ENCODE measurements around the gene HEPACAM. TPM values are rescaled to one million over a fixed set of nuclear protein-coding genes. Genes with fewer than 3 reads are reported as not detected.

HEPACAM gene
- total RNA-seq, 1 donor from 2014 or later, result 0.14 TPM

DNA sequence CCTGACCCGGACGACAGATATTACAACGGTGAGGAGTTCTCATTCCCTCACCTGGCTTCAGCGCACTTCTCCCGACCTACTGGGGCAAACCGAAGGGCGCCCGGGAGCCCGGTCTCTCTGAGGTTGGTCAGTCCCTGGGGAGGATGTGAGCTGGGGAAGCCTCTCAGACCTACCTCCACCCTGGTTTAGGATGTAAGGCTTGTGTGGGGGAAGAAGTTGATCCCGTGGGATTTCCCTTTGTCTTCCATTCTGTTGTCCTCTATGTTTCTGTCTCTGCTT lies 58.3 kb downstream of the HEPACAM start:
- H3K4me1 ChIP-seq, result peaks cover 6% of the 10 kb centered on the region
- H3K4me3 ChIP-seq, result peak overlapping the region; percentile 69
- peaks cover 9% of the 10 kb centered on the region for H3K27me3 ChIP-seq
- TF ChIP-seq, protein P1, sequence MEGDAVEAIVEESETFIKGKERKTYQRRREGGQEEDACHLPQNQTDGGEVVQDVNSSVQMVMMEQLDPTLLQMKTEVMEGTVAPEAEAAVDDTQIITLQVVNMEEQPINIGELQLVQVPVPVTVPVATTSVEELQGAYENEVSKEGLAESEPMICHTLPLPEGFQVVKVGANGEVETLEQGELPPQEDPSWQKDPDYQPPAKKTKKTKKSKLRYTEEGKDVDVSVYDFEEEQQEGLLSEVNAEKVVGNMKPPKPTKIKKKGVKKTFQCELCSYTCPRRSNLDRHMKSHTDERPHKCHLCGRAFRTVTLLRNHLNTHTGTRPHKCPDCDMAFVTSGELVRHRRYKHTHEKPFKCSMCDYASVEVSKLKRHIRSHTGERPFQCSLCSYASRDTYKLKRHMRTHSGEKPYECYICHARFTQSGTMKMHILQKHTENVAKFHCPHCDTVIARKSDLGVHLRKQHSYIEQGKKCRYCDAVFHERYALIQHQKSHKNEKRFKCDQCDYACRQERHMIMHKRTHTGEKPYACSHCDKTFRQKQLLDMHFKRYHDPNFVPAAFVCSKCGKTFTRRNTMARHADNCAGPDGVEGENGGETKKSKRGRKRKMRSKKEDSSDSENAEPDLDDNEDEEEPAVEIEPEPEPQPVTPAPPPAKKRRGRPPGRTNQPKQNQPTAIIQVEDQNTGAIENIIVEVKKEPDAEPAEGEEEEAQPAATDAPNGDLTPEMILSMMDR (IDR thresholded peaks at IDR 0.05), result no peak
- no peaks in the 10 kb centered on the region for H3K36me3 ChIP-seq
- DNase-seq, result no peak
- H3K9me3 ChIP-seq, result no peaks in the 10 kb centered on the region
- no peak for ATAC-seq
- H3K27ac ChIP-seq, result no peak overlapping the region
- intact Hi-C loops (cut with DNase I), result no loop called here

DNA sequence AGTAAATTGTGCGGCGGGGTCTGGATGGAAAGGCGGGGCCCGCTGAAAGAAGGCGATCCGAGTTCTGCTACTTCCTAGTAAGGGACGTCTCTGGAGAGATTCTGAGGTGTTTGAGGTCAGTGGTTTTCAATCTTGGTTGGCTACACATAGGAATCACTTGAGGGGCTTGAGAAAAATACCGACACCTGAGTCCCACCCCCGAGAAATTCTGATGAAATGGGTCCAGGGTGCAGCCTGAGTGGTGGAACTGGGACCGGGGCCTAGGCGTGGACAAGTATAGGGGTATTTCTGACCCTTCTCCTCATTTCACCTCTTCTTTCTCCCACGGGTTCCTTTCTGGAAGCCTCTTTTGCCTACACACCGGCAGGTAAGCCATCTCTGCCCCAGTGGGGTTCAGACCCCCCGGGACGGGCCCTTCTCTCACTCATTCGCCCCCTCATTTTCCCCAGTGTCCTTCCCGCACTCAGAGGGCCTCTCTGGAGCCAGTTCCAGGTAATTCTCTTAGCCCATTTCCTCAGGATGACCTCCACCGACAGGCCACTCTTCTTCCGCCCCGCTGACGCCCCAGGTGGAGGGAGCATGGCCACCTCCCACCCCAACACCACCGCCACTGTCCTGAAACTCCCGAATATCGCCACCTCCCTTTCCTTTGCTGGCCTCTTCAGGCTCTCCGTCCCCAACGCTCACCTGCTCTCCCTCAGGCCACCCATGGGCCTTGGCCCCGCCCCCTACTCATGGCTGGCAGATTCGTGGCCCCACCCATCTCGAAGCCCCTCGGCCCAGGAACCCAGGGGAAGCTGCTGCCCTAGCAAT lies 58.8 kb downstream of the HEPACAM start:
- Histone ChIP-seq H3K27me3 (peaks cover 13% of the 10 kb centered on the region), H3K4me1 (peaks cover 6% of the 10 kb centered on the region), H3K9me3 (no peaks in the 10 kb centered on the region), H3K36me3 (no peaks in the 10 kb centered on the region), H3K27ac (peak overlapping the region; percentile 93), H3K4me3 (peak overlapping the region; percentile 69)
- TF ChIP-seq, protein P1 (IDR thresholded peaks at IDR 0.05), result no peak
- intact Hi-C loops (cut with DNase I), result no loop called here
- DNase-seq (peak; percentile 71), ATAC-seq (no peak)

DNA sequence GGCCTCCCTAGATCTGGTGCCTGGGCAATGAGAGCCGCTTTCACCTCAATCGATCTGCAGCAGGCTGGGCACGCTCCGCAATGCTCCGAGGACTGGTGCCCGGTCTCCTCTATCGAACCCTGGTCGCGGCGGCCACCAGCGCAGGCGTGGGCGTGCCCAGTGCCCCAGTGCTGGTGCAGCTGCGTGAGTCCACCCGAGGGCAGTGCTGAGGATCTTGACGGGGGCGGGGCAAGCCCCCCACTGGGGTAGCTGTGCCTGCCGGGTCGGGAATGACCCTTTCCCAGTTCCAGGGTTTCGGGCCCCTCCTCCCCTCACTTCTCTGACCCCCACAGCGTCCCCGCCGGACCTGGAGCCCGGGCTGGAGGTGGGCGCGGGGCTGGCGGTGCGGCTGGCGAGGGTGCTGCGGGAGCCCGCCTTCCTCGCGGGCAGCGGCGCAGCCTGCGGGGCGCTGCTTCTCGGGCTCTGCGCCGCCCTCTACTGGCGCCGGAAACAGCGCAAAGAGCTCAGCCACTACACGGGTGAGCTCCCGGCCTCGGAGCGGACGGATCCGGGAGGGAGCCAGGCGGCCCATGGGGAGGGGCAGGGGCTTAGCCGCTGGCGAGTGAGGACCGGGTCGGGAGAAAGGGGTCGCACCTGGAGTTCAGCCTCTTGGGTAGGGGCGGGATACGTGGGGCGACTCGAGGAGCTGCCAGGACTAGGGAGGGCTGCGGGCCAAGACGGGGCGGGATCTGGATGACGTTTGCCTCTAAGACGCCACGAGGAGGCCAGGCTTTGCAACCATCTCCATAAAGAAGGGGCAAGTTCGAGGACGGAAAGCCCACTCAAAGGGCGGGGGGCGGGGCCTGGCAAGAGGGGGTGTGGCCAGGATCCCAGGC lies 59.7 kb downstream of the HEPACAM start:
- Histone ChIP-seq H3K9me3 (no peaks in the 10 kb centered on the region), H3K36me3 (no peaks in the 10 kb centered on the region), H3K27ac (peak overlapping the region; percentile 93), H3K4me3 (peak overlapping the region; percentile 69), H3K27me3 (peaks cover 20% of the 10 kb centered on the region), H3K4me1 (peaks cover 6% of the 10 kb centered on the region)
- DNase-seq (peak; percentile 93), ATAC-seq (peak; percentile 92)
- intact Hi-C loops (cut with DNase I), result no loop called here
- TF ChIP-seq, protein P1 (IDR thresholded peaks at IDR 0.05), result peak; percentile 74

DNA sequence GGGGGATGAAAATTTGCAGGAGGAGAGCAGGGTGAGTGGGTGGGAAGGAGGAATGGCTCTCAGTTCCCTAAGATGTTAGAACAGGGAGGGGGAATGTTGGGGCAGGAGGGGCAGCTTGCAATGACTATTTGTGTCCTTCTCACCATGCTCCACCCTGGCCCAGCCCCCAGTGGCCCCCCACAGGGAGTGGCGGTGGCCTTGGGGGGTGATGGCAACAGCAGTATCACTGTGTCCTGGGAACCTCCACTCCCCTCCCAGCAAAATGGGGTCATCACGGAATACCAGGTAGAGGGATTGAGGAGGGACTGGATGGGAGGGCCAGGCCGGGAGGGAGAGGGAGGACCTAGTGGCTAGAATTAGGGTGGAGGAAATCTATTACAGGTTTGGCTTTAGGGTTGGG lies 60.4 kb downstream of the HEPACAM start:
- Histone ChIP-seq H3K27ac (no peak overlapping the region), H3K4me3 (peak overlapping the region; percentile 69), H3K36me3 (no peaks in the 10 kb centered on the region), H3K27me3 (peaks cover 27% of the 10 kb centered on the region), H3K4me1 (peaks cover 6% of the 10 kb centered on the region), H3K9me3 (no peaks in the 10 kb centered on the region)
- ATAC-seq, result no peak
- DNase-seq, result peak; percentile 53
- intact Hi-C loops (cut with DNase I), result no loop called here
- TF ChIP-seq, protein P1 (IDR thresholded peaks at IDR 0.05), result no peak

DNA sequence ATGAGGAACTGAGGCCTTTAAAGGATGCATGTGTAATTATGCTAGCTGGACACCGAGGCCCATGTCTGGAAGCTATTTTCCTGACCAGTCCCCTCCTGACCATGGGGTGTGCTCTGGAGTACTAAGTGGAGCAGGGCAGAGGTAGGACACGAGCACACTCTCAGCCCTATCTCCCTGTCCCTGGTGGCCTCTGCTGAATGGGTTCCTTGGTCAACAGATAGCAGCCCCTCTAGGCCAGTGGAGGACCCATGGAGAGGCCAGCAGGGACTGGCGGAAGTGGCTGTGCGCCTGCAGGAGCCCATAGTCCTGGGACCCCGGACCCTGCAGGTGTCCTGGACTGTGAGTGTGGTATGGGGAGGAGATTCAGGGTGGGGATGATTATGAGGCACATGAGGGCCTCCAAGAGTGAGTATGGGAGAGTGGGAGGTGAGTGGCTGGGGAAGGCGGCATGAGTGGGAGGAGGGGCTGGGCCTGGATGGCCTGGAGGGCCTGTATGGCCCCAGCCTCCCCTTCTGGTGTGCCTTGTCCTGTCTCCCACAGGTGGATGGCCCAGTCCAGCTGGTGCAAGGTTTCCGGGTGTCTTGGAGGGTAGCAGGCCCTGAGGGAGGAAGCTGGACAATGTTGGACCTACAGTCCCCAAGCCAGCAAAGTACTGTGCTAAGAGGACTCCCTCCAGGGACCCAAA lies 61.1 kb downstream of the HEPACAM start:
- H3K27me3 ChIP-seq, result peaks cover 33% of the 10 kb centered on the region
- peak; percentile 62 for DNase-seq

More for the DNA sequence above, 61.1 kb downstream of the HEPACAM start:
- intact Hi-C loops (cut with DNase I), result no loop called here
- Histone ChIP-seq H3K27ac (no peak overlapping the region), H3K36me3 (no peaks in the 10 kb centered on the region), H3K9me3 (no peaks in the 10 kb centered on the region), H3K4me1 (peaks cover 6% of the 10 kb centered on the region), H3K4me3 (no peak overlapping the region)
- TF ChIP-seq, protein P1 (IDR thresholded peaks at IDR 0.05), result no peak
- no peak for ATAC-seq
